ENCODE measurements around the gene KRTAP5-11. TPM values are rescaled to one million over a fixed set of nuclear protein-coding genes. Genes with fewer than 3 reads are reported as not detected.

The KRTAP5-11 gene
- polyA plus RNA-seq, 1 donor from 2014 or later, result not detected

- H3F3A ChIP-seq (ENCODE audit: insufficient read depth, low read length, poor library complexity, severe bottlenecking), result no peaks in the 10 kb centered on the region
- no peak overlapping the region for H3K27ac ChIP-seq (ENCODE audit: low read length)
- H3K4me2 ChIP-seq (ENCODE audit: low read length), result no peak overlapping the region
- H3K79me2 ChIP-seq (replicated peaks; ENCODE audit: insufficient read depth, low read length), result no peaks in the 10 kb centered on the region
- H3K36me3 ChIP-seq (ENCODE audit: insufficient read depth, low read length), result no peaks in the 10 kb centered on the region
- no peaks in the 10 kb centered on the region for H3K27me3 ChIP-seq (ENCODE audit: insufficient read depth, low read depth, low read length)
- H4K20me1 ChIP-seq (ENCODE audit: insufficient read depth), result no peaks in the 10 kb centered on the region
- H2AFZ ChIP-seq (ENCODE audit: low read depth, low read length), result no peak overlapping the region
- no peak overlapping the region for H3K9ac ChIP-seq (ENCODE audit: low read length)
- H3K9me3 ChIP-seq (ENCODE audit: low read length), result no peaks in the 10 kb centered on the region
- no peak overlapping the region for H3K4me3 ChIP-seq (ENCODE audit: low read length)
- TF ChIP-seq EZH2 (IDR thresholded peaks at IDR 0.05; ENCODE audit: borderline replicate concordance, insufficient read depth, low read length, poor library complexity, severe bottlenecking) (no peak), SMC3 (conservative IDR thresholded peaks at IDR 0.05; ENCODE audit: poor library complexity) (no peak), RAD21 (conservative IDR thresholded peaks at IDR 0.05) (no peak), EP300 (conservative IDR thresholded peaks at IDR 0.05; ENCODE audit: poor library complexity, severe bottlenecking) (no peak), TAF1 (IDR thresholded peaks at IDR 0.05; ENCODE audit: low read depth) (no peak), POLR2AphosphoS5 (IDR thresholded peaks at IDR 0.05) (no peak)
- TF ChIP-seq, protein P1, sequence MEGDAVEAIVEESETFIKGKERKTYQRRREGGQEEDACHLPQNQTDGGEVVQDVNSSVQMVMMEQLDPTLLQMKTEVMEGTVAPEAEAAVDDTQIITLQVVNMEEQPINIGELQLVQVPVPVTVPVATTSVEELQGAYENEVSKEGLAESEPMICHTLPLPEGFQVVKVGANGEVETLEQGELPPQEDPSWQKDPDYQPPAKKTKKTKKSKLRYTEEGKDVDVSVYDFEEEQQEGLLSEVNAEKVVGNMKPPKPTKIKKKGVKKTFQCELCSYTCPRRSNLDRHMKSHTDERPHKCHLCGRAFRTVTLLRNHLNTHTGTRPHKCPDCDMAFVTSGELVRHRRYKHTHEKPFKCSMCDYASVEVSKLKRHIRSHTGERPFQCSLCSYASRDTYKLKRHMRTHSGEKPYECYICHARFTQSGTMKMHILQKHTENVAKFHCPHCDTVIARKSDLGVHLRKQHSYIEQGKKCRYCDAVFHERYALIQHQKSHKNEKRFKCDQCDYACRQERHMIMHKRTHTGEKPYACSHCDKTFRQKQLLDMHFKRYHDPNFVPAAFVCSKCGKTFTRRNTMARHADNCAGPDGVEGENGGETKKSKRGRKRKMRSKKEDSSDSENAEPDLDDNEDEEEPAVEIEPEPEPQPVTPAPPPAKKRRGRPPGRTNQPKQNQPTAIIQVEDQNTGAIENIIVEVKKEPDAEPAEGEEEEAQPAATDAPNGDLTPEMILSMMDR (IDR thresholded peaks at IDR 0.05; ENCODE audit: poor library complexity, severe bottlenecking), result no peak
- TF ChIP-seq, protein P2, sequence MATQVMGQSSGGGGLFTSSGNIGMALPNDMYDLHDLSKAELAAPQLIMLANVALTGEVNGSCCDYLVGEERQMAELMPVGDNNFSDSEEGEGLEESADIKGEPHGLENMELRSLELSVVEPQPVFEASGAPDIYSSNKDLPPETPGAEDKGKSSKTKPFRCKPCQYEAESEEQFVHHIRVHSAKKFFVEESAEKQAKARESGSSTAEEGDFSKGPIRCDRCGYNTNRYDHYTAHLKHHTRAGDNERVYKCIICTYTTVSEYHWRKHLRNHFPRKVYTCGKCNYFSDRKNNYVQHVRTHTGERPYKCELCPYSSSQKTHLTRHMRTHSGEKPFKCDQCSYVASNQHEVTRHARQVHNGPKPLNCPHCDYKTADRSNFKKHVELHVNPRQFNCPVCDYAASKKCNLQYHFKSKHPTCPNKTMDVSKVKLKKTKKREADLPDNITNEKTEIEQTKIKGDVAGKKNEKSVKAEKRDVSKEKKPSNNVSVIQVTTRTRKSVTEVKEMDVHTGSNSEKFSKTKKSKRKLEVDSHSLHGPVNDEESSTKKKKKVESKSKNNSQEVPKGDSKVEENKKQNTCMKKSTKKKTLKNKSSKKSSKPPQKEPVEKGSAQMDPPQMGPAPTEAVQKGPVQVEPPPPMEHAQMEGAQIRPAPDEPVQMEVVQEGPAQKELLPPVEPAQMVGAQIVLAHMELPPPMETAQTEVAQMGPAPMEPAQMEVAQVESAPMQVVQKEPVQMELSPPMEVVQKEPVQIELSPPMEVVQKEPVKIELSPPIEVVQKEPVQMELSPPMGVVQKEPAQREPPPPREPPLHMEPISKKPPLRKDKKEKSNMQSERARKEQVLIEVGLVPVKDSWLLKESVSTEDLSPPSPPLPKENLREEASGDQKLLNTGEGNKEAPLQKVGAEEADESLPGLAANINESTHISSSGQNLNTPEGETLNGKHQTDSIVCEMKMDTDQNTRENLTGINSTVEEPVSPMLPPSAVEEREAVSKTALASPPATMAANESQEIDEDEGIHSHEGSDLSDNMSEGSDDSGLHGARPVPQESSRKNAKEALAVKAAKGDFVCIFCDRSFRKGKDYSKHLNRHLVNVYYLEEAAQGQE (IDR thresholded peaks at IDR 0.05; ENCODE audit: borderline replicate concordance), result no peak
- H3K9me2 ChIP-seq (ENCODE audit: insufficient read depth, low read length), result no peaks in the 10 kb centered on the region
Observed at GRCh38 chr11:71562120-71562519, 20.6 kb downstream of the KRTAP5-11 start.

DNA sequence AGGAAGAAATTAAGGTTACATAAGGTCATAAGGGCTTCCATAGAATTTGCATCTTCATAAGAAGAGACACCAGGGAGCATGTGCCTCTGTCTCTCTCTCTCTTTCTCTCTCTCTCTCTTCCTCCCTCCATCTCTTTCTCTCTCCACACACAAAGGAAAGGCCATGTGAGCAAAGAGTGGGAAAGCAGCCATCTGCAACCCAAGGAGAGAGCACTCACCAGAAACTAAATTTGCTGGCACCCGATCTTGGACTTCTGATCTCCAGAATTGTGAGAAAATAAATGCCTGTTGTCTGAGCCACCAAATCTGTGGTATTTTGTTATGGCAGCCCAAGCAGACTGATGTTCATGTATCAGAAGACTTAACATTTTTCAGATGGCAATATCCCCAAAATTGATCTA is 23.7 kb downstream of the KRTAP5-11 start:
- Histone ChIP-seq H3K27ac (ENCODE audit: low read length) (no peak overlapping the region), H3K9me2 (ENCODE audit: insufficient read depth, low read length) (no peaks in the 10 kb centered on the region)

More for the DNA sequence above, 23.7 kb downstream of the KRTAP5-11 start:
- no peak overlapping the region for H2AFZ ChIP-seq (ENCODE audit: low read depth, low read length)
- no peak overlapping the region for H3K4me3 ChIP-seq (ENCODE audit: low read length)
- H3K27me3 ChIP-seq (ENCODE audit: insufficient read depth, low read depth, low read length), result no peaks in the 10 kb centered on the region
- no peaks in the 10 kb centered on the region for H3K9me3 ChIP-seq (ENCODE audit: low read length)
- H3K4me2 ChIP-seq (ENCODE audit: low read length), result no peak overlapping the region
- H3K9ac ChIP-seq (ENCODE audit: low read length), result no peak overlapping the region
- H3F3A ChIP-seq (ENCODE audit: insufficient read depth, low read length, poor library complexity, severe bottlenecking), result no peaks in the 10 kb centered on the region
- TF ChIP-seq TAF1 (IDR thresholded peaks at IDR 0.05; ENCODE audit: low read depth) (no peak), EP300 (conservative IDR thresholded peaks at IDR 0.05; ENCODE audit: poor library complexity, severe bottlenecking) (no peak), POLR2AphosphoS5 (IDR thresholded peaks at IDR 0.05) (no peak), EZH2 (IDR thresholded peaks at IDR 0.05; ENCODE audit: borderline replicate concordance, insufficient read depth, low read length, poor library complexity, severe bottlenecking) (no peak), MXI1 (conservative IDR thresholded peaks at IDR 0.05; ENCODE audit: poor library complexity, severe bottlenecking) (no peak), SMC3 (conservative IDR thresholded peaks at IDR 0.05; ENCODE audit: poor library complexity) (no peak)
- TF ChIP-seq, protein P1 (IDR thresholded peaks at IDR 0.05; ENCODE audit: poor library complexity, severe bottlenecking), result no peak
- TF ChIP-seq, protein P2 (IDR thresholded peaks at IDR 0.05; ENCODE audit: borderline replicate concordance), result no peak
- no peaks in the 10 kb centered on the region for H4K20me1 ChIP-seq (ENCODE audit: insufficient read depth)
- no peaks in the 10 kb centered on the region for H3K79me2 ChIP-seq (replicated peaks; ENCODE audit: insufficient read depth, low read length)
- H3K36me3 ChIP-seq (ENCODE audit: insufficient read depth, low read length), result no peaks in the 10 kb centered on the region

Measured in neural cell (in vitro differentiated cells).